Activated CD4-positive, alpha-beta T cell treated with anti-CD3 and anti-CD28 coated beads, Interleukin-2, amount 10 ng/mL, durations not matched to agents 24 days and 14 days (primary cell): ENCODE data around the gene CNNM2. TPM values are rescaled to one million over a fixed set of nuclear protein-coding genes. Genes with fewer than 3 reads are reported as not detected.
"Not testable (repeated sequence)": the region's sequence is repeated elsewhere in the genome, so short reads cannot be mapped to it uniquely, and the experiment has no call there.

Experiments used
- DNase-seq: peaks from one replicate; pipeline ENCODE4 v3.0.0; 2022
- H3K27ac Mint-ChIP-seq: one replicate; pipeline ENCODE4 v1.8.0; 2022; ENCODE audit warnings: mild to moderate bottlenecking, mixed read lengths
- H3K27me3 Mint-ChIP-seq: one replicate; pipeline ENCODE4 v1.8.0; 2022; ENCODE audit warnings: mixed read lengths
- H3K36me3 Mint-ChIP-seq: one replicate; pipeline ENCODE4 v1.8.0; 2022; ENCODE audit warnings: low read depth, mild to moderate bottlenecking, mixed read lengths
- H3K4me1 Mint-ChIP-seq: one replicate; pipeline ENCODE4 v1.8.0; 2021; ENCODE audit warnings: mixed read lengths
- H3K4me3 Mint-ChIP-seq: one replicate; pipeline ENCODE4 v1.8.0; 2022; ENCODE audit warnings: mild to moderate bottlenecking, moderate library complexity, mixed read lengths
- H3K9me3 Mint-ChIP-seq: one replicate; pipeline ENCODE4 v1.8.0; 2021; ENCODE audit warnings: mixed read lengths
- intact Hi-C: fragments of 100-400 bp; cut with micrococcal nuclease; formaldehyde crosslinking; loops from one replicate; pipeline ENCODE4 v1.15.1; 2023
- total RNA-seq: library from RNA; stranded (reverse); gene quantifications from 2 replicates; pipeline ENCODE4 v1.2.3, GENCODE V29; 2022

Gene CNNM2
- total RNA-seq, 1 donor from 2014 or later = 5.6 TPM

- Mint-ChIP-seq H3K27ac (peak overlapping the region; percentile 42), H3K4me1 (peaks cover 22% of the 10 kb centered on the region), H3K9me3 (no peaks in the 10 kb centered on the region), H3K4me3 (peak overlapping the region; percentile 47), H3K36me3 (peaks cover 1% of the 10 kb centered on the region), H3K27me3 (peaks cover 2% of the 10 kb centered on the region)
- intact Hi-C loops = loop anchor here (5.0 kb wide), 3 partner anchors 138 to 578 kb away; partner anchors contain the start of genes ACTR1A, NEURL1 and SUFU
- peak; percentile 70 for DNase-seq
These were observed 3.3 kb upstream of the CNNM2 start for GRCh38 chr10:102914781-102915180.

GRCh38 chr10:102916173-102916572, 1.9 kb upstream of the CNNM2 start:
- Mint-ChIP-seq H3K27ac (no peak overlapping the region), H3K9me3 (no peaks in the 10 kb centered on the region), H3K4me1 (peaks cover 34% of the 10 kb centered on the region), H3K27me3 (peaks cover 5% of the 10 kb centered on the region), H3K36me3 (peaks cover 4% of the 10 kb centered on the region), H3K4me3 (peak overlapping the region; percentile 96)
- intact Hi-C loops = loop anchor here (5.0 kb wide), 3 partner anchors 136 to 576 kb away; partner anchors contain the start of genes ACTR1A, NEURL1 and SUFU
- no peak for DNase-seq

DNA sequence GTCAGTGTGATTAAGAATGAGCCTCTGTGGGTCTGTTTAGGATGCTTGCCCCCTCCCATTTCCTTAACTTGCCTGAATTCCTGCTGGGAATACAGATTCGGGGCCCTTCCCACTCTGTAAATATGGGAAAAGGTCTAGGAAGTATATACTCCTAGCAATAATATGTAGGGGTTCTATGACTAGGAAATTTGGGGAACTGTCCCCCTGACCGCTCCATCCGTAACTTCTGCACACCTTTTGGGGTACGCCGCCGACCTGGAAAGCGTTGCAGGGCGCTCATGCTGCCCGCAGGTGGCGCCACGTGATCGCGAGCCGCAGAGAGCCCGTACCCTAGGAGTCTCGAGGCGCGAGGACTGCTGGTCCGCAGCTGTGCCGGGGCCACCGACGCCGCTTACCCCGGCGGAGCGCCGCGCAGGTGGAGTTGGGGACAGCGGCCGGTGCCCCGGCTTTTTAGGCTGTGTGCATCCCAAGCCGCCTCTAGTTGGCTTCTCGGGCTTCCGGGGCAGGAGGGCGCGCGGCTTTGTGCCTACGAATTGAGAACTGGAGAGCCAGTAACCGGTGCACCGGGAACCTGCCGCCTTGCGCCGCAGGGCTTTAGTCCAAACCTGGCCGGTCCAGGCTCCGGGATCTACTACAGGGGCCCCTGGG, 656 bp upstream of the CNNM2 start:
- peaks cover 40% of the 10 kb centered on the region for H3K4me1 Mint-ChIP-seq
- no peaks in the 10 kb centered on the region for H3K9me3 Mint-ChIP-seq
- peaks cover 6% of the 10 kb centered on the region for H3K36me3 Mint-ChIP-seq
- intact Hi-C loops = loop anchor here (1.0 to 5.0 kb wide), 5 partner anchors 135 to 575 kb away; partner anchors contain the start of genes ACTR1A, NEURL1 and SUFU
- peak overlapping the region; percentile 96 for H3K4me3 Mint-ChIP-seq
- peak overlapping the region; percentile 94 for H3K27ac Mint-ChIP-seq
- peak; percentile 95 for DNase-seq
- peaks cover 2% of the 10 kb centered on the region for H3K27me3 Mint-ChIP-seq

DNA sequence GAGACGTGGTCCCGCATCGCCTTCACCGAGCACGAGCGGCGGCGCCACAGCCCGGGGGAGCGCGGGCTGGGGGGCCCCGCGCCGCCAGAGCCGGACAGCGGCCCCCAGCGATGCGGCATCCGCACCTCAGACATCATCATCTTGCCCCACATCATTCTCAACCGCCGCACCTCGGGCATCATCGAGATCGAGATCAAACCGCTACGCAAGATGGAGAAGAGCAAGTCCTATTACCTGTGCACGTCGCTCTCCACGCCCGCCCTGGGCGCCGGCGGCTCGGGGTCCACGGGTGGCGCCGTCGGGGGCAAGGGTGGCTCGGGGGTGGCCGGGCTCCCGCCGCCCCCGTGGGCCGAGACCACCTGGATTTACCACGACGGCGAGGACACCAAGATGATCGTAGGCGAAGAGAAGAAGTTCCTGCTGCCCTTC, 737 bp downstream of the CNNM2 start:
- peaks cover 2% of the 10 kb centered on the region for H3K27me3 Mint-ChIP-seq
- peak; percentile 81 for DNase-seq
- peak overlapping the region; percentile 96 for H3K4me3 Mint-ChIP-seq
- intact Hi-C loops = loop anchor here (1.0 to 5.0 kb wide), 7 partner anchors 17 to 573 kb away; partner anchors contain the start of genes ACTR1A, BORCS7, NEURL1 and NT5C2
- no peaks in the 10 kb centered on the region for H3K9me3 Mint-ChIP-seq
- H3K36me3 Mint-ChIP-seq = peaks cover 7% of the 10 kb centered on the region
- peaks cover 49% of the 10 kb centered on the region for H3K4me1 Mint-ChIP-seq
- peak overlapping the region; percentile 94 for H3K27ac Mint-ChIP-seq

- Mint-ChIP-seq H3K4me3 (peak overlapping the region; percentile 96), H3K27me3 (peaks cover 2% of the 10 kb centered on the region), H3K36me3 (peaks cover 7% of the 10 kb centered on the region), H3K27ac (peak overlapping the region; percentile 38), H3K4me1 (peaks cover 50% of the 10 kb centered on the region), H3K9me3 (no peaks in the 10 kb centered on the region)
- DNase-seq = no peak
- intact Hi-C loops = loop anchor here (2.0 to 5.0 kb wide), 4 partner anchors 133 to 573 kb away; partner anchors contain the start of genes ACTR1A, NEURL1, NT5C2 and SUFU
These were observed 1.3 kb downstream of the CNNM2 start for GRCh38 chr10:102919246-102919959.

DNA sequence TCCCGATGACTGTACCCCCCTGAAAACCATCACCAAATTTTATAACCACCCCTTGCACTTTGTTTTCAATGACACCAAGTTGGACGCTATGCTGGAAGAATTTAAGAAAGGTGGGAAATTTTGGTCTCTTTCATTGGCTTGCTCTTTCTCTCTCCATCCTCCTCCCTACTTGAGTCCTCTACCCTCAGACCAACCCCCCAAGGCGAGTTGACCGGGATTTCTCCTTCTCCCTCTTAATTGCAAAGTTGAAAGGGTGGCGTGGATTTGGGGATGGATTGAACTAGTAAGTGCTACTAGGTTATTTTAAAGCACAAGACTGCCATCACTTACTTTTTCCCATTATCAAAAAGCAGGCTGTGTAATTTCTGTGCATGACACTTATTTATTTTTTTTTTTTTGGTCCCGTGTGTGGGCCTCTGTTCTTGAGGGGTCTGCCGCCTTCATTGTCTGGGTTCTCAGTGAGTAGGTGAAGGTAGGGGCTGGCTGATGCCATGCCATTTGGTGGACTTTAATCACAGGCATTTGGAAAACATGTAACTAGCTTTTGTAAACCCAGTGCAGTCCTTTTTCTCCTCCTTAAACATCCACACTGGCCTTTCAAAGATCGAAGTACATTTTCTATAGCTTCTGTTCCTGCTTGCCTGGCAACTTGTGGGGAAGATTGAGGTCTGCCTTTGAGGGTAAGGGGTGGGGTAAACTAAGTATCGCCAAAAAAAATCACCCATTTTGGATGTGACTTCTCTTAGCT, 2.1 kb downstream of the CNNM2 start:
- Mint-ChIP-seq H3K4me1 (peaks cover 45% of the 10 kb centered on the region), H3K36me3 (peaks cover 7% of the 10 kb centered on the region), H3K27ac (peak overlapping the region; percentile 22), H3K27me3 (peaks cover 2% of the 10 kb centered on the region), H3K4me3 (peak overlapping the region; percentile 96), H3K9me3 (no peaks in the 10 kb centered on the region)
- no peak for DNase-seq
- intact Hi-C loops = loop anchor here (2.0 to 5.0 kb wide), 4 partner anchors 132 to 572 kb away; partner anchors contain the start of genes ACTR1A, NEURL1, NT5C2 and SUFU

DNA sequence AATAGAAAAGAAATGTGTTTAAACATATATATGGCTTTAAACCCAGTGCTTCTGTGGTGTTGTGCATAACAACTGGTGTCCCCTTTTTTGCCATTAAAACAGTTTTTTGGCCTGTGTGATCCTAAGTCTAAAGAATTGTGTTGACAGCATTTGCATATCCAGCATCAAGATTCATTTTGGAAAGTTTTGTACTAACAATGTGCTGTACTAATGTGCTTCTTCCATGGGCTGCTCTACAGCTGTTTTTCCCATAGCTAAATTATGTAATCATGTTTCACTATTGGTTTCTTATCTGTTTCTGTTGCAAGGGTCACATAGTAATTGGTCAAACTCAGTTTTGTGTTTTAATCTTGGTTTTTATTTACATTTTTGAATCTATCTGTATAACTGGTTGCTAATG, 5.5 kb downstream of the CNNM2 start:
- no peak for DNase-seq
- Mint-ChIP-seq H3K9me3 (no peaks in the 10 kb centered on the region), H3K27ac (no peak overlapping the region), H3K36me3 (peaks cover 11% of the 10 kb centered on the region), H3K4me1 (peaks cover 43% of the 10 kb centered on the region), H3K4me3 (no peak overlapping the region), H3K27me3 (peaks cover 2% of the 10 kb centered on the region)
- intact Hi-C loops = no loop called here

- Mint-ChIP-seq H3K4me3 (no peak overlapping the region), H3K9me3 (no peaks in the 10 kb centered on the region), H3K4me1 (peaks cover 19% of the 10 kb centered on the region), H3K27me3 (no peaks in the 10 kb centered on the region), H3K27ac (no peak overlapping the region), H3K36me3 (peaks cover 6% of the 10 kb centered on the region)
- no peak for DNase-seq
- intact Hi-C loops = no loop called here
These were observed 8.7 kb downstream of the CNNM2 start for GRCh38 chr10:102926842-102927241.

- no peak for DNase-seq
- H3K27me3 Mint-ChIP-seq = no peaks in the 10 kb centered on the region
- peaks cover 17% of the 10 kb centered on the region for H3K4me1 Mint-ChIP-seq
- no peak overlapping the region for H3K4me3 Mint-ChIP-seq
- intact Hi-C loops = no loop called here
- no peaks in the 10 kb centered on the region for H3K9me3 Mint-ChIP-seq
- H3K36me3 Mint-ChIP-seq = peaks cover 4% of the 10 kb centered on the region
- H3K27ac Mint-ChIP-seq = no peak overlapping the region
These were observed 9.4 kb downstream of the CNNM2 start for GRCh38 chr10:102927311-102928010.

DNA sequence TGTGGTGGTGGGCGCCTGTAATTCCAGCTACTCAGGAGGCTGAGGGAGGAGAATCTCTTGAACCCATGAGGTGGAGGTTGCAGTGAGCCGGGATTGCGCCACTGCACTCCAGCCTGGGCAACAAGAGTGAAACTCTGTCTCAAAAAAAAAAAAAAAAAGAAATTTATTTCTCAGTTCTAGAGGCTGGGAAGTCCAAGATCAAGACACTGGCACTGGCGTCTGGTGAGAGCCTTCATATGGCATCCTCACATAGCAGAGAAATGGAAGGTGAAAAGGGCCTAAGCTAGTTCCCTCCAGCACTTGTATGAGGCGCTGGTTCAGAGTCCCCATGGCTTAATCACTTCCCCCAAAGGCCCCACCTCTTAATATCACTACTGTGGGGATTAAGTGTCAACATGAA, 10.3 kb downstream of the CNNM2 start:
- peaks cover 12% of the 10 kb centered on the region for H3K4me1 Mint-ChIP-seq
- H3K9me3 Mint-ChIP-seq, H3K36me3 Mint-ChIP-seq, DNase-seq, H3K4me3 Mint-ChIP-seq, intact Hi-C loops, H3K27ac Mint-ChIP-seq, H3K27me3 Mint-ChIP-seq: not testable (repeated sequence)

DNA sequence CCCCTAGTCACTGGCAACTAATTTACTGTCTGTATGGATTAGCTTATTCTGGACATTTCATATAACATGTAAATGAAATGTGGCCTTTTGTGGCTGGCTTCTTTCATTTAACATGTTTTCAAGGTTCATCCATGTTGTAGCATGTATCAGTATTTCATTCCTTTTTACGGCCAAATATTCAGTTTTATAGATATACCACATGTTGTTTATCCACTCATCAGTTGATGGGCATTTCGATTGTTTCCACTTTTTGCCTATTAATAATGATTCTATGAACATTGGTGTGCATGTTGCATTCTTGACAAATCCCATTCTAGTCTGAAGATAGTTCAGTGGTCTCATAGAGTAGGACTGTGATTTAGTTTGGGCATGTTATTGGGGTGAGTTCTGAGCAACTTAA, 12.6 kb downstream of the CNNM2 start:
- no peaks in the 10 kb centered on the region for H3K9me3 Mint-ChIP-seq
- no peak for DNase-seq
- H3K4me3 Mint-ChIP-seq = no peak overlapping the region
- H3K4me1 Mint-ChIP-seq = peaks cover 7% of the 10 kb centered on the region
- no peak overlapping the region for H3K27ac Mint-ChIP-seq
- intact Hi-C loops = no loop called here
- H3K36me3 Mint-ChIP-seq = peaks cover 4% of the 10 kb centered on the region
- H3K27me3 Mint-ChIP-seq = no peaks in the 10 kb centered on the region

DNA sequence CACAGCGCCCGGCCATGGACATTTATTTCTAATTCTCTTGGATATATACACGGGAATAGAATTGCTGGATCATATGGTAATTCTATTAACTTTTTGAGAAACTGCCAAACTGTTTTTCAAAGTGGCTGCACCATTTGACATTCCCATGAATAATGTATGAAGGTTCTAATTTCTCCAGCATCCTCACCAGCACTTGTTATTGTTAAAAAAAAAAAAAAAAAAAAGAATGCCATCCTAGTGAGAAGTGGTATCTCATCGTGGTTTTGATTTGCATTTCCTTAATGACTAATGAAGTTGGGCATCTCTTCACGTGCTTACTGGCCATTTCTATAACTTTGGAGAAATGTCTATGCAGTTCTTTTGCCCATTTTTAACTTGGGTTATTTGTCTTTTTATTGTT, 13.5 kb downstream of the CNNM2 start:
- H3K4me3 Mint-ChIP-seq = no peak overlapping the region
- H3K9me3 Mint-ChIP-seq = no peaks in the 10 kb centered on the region
- DNase-seq = no peak
- no peaks in the 10 kb centered on the region for H3K27me3 Mint-ChIP-seq
- intact Hi-C loops = no loop called here
- H3K4me1 Mint-ChIP-seq = peaks cover 16% of the 10 kb centered on the region
- no peak overlapping the region for H3K27ac Mint-ChIP-seq
- peaks cover 4% of the 10 kb centered on the region for H3K36me3 Mint-ChIP-seq

DNA sequence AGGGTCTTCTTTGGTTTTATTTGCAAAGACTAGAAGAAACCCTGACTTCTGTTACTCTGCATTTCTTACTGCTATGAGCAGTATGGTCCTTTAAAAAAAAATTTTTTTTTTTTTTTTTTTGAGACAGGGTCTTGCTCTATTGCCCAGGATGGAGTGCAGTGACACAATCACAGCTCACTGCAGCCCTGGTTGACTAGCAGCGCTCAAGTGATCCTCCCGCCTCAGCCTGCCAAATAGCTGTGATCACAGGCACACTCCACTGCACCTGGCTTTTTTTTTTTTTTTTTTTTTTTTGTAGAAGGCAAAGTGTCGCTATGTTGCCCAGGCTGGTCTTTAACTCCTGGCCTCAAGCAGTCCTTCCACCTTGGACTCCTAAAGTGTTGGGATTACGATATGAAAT, 17.4 kb downstream of the CNNM2 start:
- Mint-ChIP-seq H3K27me3 (no peaks in the 10 kb centered on the region), H3K36me3 (no peaks in the 10 kb centered on the region), H3K9me3 (no peaks in the 10 kb centered on the region), H3K4me3 (peak overlapping the region; percentile 43), H3K4me1 (peaks cover 11% of the 10 kb centered on the region), H3K27ac (peak overlapping the region; percentile 85)
- intact Hi-C loops = no loop called here
- no peak for DNase-seq
